ENCODE data around the gene PTPMT1.

Gene PTPMT1

DNA sequence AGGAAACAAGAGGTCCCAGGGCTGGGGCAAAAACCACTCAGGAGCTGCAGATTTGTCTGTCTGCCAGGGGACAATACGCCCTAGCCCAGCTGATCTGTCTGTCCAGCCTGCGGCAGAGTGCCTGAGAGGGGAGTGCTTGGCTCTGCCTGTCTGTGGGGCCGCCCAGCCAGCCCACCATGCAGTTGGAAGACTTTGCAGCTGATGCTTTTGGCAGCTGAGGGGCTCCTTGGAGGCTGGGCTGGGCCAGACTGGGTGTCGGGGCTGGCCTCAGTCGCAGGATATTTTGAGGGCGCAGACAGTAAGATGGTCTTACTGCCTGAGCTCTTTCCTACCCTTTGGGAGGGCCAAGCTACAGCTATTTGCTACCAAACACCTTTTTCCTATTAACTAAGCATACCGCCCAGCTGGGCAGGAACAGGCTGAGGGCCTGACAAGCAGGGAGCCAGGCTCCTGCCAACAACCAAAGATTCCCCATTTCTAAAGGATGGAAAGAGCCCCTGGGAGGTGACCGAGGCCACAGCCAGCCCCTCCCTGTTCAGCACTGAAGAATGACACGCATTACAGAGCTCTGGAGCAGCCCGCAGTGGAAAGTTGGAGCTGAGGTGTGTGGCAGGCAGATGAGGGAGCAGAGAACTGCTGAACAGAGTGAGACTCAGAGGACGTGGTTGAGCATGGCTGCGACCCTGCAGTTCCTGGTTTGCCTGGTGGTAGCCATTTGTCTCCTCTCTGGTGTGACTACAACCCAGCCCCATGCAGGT, 20.9 kb downstream of the PTPMT1 start, which contains the start of gene FAM180B:
FAM180B (plus strand) TSS at position 581 of the 758 bp plus-strand sequence; CDS start at position 672, 91 bp downstream.
- no peaks in the 10 kb centered on the region for H3K9me3 Mint-ChIP-seq

DNA sequence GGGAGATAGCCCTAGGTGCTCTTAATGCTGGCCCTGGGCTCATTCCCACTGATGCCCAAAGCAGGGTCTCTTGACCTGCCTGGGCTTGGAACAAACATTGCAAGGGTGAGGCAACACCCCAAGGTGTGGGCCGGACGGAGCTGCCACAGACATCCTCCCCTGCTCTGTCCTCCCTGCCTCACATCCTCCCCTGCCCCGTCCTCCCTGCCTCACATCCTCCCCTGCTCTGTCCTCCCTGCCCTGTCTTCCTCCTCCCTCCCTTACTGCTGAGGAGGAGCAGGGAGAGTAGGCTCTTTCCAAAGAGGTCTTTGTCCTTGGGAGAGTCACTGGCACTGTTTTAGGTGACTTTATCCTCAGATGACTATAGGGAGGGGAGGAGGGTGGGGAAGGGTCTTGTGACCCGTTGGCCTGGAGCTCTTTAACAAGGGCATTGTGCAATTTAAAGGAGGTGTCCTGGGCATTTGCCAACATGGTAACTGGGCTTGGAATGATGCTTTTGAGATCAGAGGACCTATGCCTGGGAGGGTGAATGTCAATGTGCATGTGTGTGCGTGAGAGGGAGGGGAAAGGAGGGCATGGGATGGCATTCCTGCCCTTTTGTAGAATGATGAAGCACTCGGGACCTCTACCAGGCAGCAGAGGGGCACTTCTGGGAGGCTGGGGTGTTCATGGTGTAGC, 21.8 kb downstream of the PTPMT1 start:
- H3K4me3 Mint-ChIP-seq, result no peak overlapping the region
- H3K27ac Mint-ChIP-seq, result no peak overlapping the region
- no peaks in the 10 kb centered on the region for H3K9me3 Mint-ChIP-seq

More for the DNA sequence above, 20.9 kb downstream of the PTPMT1 start, which contains the start of gene FAM180B:
- Mint-ChIP-seq H3K27ac (no peak within 1 kb of the TSS), H3K4me1 (ENCODE audit: low read depth) (peaks cover 3% of the 10 kb centered on the region), H3K36me3 (ENCODE audit: low read depth) (peaks cover 33% of the 10 kb centered on the region), H3K4me3 (no peak within 1 kb of the TSS), H3K27me3 (no peaks in the 10 kb centered on the region)

DNA sequence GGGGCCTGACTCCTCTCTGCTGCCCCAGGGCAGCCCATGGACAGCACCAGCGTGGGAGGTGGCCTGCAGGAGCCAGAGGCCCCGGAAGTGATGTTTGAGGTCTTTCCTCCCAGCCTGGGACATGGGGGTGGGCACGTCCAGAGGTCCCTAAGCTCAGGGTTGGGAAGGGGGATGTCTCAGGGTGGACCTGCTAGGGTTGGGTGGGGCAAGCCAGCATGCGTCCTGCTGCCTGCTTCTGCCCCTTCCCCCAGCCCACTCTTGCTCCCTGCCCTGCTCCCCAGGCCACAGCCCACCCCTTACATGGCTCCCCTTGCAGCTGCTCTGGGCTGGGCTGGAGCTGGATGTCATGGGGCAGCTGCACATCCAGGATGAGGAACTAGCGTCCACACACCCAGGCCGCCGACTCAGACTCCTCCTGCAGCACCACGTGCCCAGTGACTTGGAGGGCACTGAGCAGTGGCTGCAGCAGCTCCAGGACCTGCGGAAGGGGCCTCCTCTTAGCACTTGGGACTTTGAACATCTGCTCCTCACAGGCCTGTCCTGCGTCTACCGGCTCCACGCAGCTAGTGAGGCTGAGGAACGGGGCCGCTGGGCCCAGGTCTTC, 22.4 kb downstream of the PTPMT1 start:
- H3K36me3 Mint-ChIP-seq (ENCODE audit: low read depth), result peaks cover 18% of the 10 kb centered on the region
- H3K27ac Mint-ChIP-seq, result no peak overlapping the region
- no peaks in the 10 kb centered on the region for H3K9me3 Mint-ChIP-seq
- H3K4me3 Mint-ChIP-seq, result no peak overlapping the region
- peaks cover 4% of the 10 kb centered on the region for H3K4me1 Mint-ChIP-seq (ENCODE audit: low read depth)
- peaks cover 12% of the 10 kb centered on the region for H3K27me3 Mint-ChIP-seq

More for the DNA sequence above, 21.8 kb downstream of the PTPMT1 start:
- H3K36me3 Mint-ChIP-seq (ENCODE audit: low read depth), result peaks cover 24% of the 10 kb centered on the region
- H3K27me3 Mint-ChIP-seq, result peaks cover 6% of the 10 kb centered on the region
- H3K4me1 Mint-ChIP-seq (ENCODE audit: low read depth), result peaks cover 4% of the 10 kb centered on the region

DNA sequence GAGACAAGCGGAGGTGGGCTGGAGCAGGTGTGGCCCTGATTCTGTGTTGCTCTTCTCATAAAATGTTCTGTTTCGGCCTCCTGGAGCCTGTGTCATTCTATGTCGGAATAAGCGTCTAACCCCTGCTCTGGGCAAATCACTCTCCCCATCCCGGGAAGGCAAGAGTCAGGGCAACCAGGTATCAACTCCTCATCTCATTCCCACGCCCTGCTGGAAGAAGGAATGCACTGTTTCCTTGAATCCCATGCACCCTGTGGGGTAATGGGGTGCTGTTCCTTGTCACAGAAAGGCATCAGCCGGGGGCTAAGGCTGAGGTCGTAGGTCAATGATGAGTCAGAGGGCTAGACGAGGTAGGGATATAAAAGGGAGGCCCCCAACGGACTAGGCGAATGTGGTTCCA, 23.7 kb downstream of the PTPMT1 start:
- no peak overlapping the region for H3K4me3 Mint-ChIP-seq

DNA sequence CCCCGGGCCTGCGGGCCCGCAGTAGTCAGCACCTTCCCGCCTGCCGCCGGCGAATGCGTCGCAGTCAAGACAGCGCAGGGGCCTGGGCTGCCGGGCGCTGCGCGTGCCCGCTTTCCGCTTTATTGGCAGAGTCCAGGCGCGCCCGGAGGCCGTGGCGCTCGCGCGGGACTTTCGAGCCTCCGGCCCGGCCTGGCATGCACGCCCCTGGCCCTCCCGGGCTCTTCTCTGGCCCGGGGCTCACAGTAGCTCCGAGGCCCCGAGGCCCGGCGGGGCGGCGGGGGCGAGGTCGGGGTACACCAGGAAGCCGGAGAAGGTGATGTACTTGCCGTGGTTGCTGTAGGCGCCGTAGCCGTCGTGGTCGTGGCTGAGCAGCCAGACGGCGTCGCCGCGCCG, 24.2 kb downstream of the PTPMT1 start:
- peaks cover under 1% of the 10 kb centered on the region for H3K36me3 Mint-ChIP-seq (ENCODE audit: low read depth)
- peaks cover 27% of the 10 kb centered on the region for H3K27me3 Mint-ChIP-seq
- no peak overlapping the region for H3K4me3 Mint-ChIP-seq
- no peaks in the 10 kb centered on the region for H3K9me3 Mint-ChIP-seq
- H3K4me1 Mint-ChIP-seq (ENCODE audit: low read depth), result peaks cover 11% of the 10 kb centered on the region
- H3K27ac Mint-ChIP-seq, result no peak overlapping the region

More for the DNA sequence above, 23.7 kb downstream of the PTPMT1 start:
- Mint-ChIP-seq H3K36me3 (ENCODE audit: low read depth) (peaks cover 5% of the 10 kb centered on the region), H3K27me3 (peaks cover 24% of the 10 kb centered on the region), H3K27ac (no peak overlapping the region), H3K9me3 (no peaks in the 10 kb centered on the region), H3K4me1 (ENCODE audit: low read depth) (peaks cover 11% of the 10 kb centered on the region)

DNA sequence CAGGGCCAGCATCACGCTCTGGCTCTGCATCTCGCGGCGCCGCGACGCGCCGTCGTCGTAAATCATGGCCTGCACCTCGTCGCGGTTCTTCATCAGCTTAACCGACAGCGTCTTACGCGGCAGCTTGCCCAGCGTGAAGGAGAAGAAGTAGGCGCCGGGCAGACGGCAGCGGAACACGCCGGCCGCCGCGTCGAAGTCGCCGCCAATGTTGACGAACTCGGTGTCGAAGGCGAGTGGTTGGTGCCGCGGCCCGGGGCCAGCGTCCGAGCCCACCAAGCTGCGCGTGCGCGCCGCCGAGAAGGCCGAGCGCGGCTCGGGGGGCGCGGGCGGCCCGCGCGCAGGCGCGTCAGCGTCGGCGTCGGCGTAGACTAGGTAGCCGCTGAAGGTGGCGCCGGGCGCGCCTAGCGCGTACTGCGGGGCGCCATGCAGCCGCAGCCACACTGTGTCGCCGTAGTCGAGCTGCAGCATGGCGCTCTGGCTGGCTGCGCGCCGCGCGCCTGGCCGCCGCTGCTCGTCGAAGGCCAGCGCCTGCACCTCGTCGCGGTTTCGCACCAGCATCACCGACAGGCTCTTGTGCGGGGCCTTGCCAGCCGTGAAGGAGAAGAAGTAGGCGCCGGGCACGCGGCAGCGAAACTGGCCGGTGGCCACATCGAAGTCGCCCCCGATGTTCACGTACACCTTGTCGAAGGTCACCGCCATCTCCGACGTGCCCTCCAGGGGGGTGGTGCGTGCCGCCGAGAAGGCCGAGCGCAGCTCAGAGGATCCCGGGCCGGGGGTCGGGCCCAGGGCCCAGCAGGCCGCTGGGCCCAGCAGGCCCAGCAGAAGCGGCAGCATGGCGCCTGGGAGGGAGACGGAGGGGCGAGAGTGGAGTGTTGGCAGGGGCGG, 24.8 kb downstream of the PTPMT1 start:
- H3K9me3 Mint-ChIP-seq, result no peaks in the 10 kb centered on the region

DNA sequence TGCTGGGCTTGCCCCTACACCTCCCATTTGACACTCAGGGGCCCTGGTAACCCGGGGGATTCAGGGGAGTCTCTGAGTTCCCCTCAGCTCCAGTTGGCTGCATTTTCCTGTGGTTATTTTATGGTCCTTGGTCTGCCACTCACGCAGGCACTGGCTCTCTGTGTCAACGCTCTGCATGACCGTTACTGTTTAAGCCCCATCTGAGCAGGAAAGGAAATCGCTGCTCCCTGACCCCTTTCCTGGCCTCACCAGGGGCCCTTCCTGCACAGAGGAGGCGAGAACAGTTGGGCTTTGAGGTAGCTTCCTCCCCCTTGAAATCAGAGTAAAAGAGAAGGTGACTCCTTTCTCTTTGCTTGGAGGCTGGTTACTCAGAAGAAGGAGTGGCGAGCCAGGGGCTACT, 26.4 kb downstream of the PTPMT1 start:
- Mint-ChIP-seq H3K9me3 (no peaks in the 10 kb centered on the region), H3K27ac (no peak overlapping the region), H3K36me3 (ENCODE audit: low read depth) (no peaks in the 10 kb centered on the region), H3K4me1 (ENCODE audit: low read depth) (peaks cover 11% of the 10 kb centered on the region), H3K4me3 (no peak overlapping the region), H3K27me3 (peaks cover 41% of the 10 kb centered on the region)

More for the DNA sequence above, 24.8 kb downstream of the PTPMT1 start:
- Mint-ChIP-seq H3K4me1 (ENCODE audit: low read depth) (peaks cover 11% of the 10 kb centered on the region), H3K27me3 (peaks cover 33% of the 10 kb centered on the region), H3K4me3 (no peak overlapping the region), H3K36me3 (ENCODE audit: low read depth) (no peaks in the 10 kb centered on the region), H3K27ac (no peak overlapping the region)

DNA sequence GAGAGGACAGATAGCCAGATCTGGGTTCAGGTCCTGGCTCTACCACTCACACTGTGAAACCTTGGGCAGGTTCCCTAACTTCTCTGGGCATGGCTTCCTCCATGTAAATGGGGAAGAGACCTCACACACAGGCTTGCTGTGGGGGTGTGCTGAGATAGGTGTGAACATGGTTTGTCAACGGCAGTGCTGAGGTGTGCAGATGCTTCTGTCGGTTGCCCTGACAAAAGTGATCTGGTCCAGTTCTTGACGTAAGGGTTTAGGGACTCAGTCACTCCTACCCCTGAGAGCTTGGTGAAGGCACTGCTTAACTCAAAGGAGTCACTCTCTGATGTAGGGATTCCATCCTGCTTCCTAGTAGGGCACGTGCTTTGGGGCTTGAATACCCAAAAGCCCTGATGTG, 26.9 kb downstream of the PTPMT1 start:
- Mint-ChIP-seq H3K4me1 (ENCODE audit: low read depth) (peaks cover 11% of the 10 kb centered on the region), H3K9me3 (no peaks in the 10 kb centered on the region), H3K36me3 (ENCODE audit: low read depth) (no peaks in the 10 kb centered on the region), H3K4me3 (no peak overlapping the region), H3K27me3 (peaks cover 41% of the 10 kb centered on the region), H3K27ac (no peak overlapping the region)

DNA sequence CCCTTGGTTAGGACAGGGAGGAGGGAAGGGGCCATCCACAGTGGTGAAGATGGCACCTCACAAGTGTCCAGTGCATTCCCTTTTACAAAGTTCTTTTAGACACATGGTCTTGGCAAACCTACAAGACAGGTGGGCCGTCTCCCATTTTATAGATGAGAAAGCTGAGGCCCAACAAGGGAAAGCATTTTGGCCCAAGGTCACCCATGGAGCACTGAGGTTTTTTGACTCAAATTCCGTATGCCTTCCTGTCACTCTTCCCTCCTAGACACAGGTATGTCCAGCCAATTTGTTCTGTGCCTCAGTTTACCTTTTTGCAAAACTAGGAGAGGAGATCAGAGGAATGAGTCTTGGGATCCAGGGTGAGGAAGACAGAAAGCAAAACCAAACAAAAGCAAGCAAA, 27.6 kb downstream of the PTPMT1 start:
- peaks cover 41% of the 10 kb centered on the region for H3K27me3 Mint-ChIP-seq
- H3K27ac Mint-ChIP-seq, result no peak overlapping the region
- H3K4me1 Mint-ChIP-seq (ENCODE audit: low read depth), result peaks cover 11% of the 10 kb centered on the region
- no peaks in the 10 kb centered on the region for H3K36me3 Mint-ChIP-seq (ENCODE audit: low read depth)
- no peak overlapping the region for H3K4me3 Mint-ChIP-seq
- no peaks in the 10 kb centered on the region for H3K9me3 Mint-ChIP-seq

DNA sequence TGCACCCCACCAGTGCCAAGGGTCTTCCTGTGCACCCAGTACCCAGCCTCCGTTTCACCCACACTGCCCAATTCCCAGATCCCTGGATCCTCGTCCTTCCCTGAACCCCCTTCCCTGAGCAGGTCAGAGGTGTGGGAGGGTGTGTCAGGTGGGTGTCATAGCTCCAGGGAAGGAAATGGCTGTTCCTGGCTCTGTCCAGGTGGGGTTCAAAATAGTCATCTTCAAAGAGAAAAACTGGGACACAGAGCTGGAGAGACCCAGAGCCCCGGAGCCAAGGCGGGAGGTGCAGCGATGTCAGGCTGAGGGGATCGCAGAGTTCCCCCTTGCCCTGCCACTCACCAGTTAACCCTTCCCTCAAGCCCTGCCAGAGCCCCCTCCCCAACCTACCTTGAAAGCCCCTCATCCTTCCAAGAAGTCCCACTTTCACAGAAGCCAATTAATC, 28.1 kb downstream of the PTPMT1 start:
- H3K27me3 Mint-ChIP-seq, result peaks cover 41% of the 10 kb centered on the region
- peaks cover 11% of the 10 kb centered on the region for H3K4me1 Mint-ChIP-seq (ENCODE audit: low read depth)
- no peak overlapping the region for H3K27ac Mint-ChIP-seq
- no peak overlapping the region for H3K4me3 Mint-ChIP-seq
- no peaks in the 10 kb centered on the region for H3K36me3 Mint-ChIP-seq (ENCODE audit: low read depth)
- H3K9me3 Mint-ChIP-seq, result no peaks in the 10 kb centered on the region

DNA sequence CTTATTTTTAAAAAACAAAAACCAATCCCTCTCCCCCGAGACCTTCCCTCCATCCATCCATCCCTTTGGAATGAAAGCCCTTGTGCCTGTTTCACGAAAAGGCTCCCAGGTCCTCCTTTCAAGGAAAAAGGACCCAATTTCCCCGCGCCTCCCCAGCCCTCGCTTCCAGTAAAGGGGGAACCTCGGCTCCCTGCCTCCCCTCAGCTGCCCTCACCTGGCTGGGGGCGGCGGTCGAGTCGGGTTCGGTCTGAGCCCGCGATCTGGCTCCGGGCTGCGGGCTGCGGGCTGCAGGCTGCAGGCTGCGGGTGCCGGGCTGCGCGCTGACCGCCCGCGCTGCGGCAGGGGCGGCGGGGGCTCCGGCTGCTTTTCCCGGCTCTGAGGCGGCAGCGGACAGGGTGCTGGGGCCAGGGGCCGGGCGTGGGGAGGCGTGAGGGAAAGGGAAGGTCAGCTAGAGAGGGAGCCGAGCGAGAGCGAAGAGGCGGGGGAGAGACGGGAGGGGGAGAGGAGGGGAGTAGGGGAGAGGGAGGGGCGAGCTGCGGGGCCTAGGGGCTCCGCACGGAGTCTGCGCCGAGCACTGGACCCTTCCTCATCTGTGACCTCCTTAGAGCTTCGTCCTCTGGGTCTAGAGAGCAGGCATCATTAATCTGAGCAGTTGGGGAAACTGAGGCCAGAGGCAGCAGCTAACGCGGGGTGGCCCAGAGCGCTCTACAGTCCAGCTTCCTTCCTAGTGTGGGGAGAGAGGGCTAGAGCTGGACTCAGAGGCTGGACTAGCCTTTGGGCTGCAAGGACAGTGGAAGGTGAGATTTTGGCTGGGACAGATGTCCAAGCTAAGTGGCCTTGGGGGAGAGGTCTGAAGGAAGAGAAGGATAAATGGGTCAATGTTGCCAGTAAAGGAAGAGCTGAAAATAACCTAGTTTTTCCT, 28.8 kb downstream of the PTPMT1 start, which contains the start of gene C1QTNF4:
C1QTNF4 (minus strand) TSS at position 478 of the 922 bp plus-strand sequence. CDS start 3,601 bp downstream, outside the sequence.
- Mint-ChIP-seq H3K36me3 (ENCODE audit: low read depth) (no peaks in the 10 kb centered on the region), H3K4me3 (no peak within 1 kb of the TSS), H3K27ac (no peak within 1 kb of the TSS), H3K27me3 (peaks cover 41% of the 10 kb centered on the region), H3K4me1 (ENCODE audit: low read depth) (peaks cover 11% of the 10 kb centered on the region), H3K9me3 (no peaks in the 10 kb centered on the region)

DNA sequence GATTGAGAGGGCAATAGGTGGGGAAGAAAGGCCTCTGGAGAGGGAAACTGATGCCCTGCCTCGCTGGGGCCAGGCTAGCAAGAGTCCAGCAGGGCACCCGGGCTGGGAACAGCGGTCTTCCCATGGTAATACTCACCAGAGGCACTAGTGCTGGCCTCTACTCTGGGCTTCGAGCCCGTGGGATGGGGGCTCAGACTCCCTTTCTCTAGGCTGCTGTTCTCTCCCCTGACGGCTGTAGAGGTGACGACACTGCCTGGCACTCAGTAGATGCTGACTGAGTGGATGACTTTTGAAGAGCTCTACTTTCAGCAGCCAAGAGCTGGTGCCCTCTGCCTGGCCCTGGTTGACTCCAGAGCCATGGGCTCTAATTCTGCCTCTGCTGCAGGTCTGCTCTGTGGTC, 29.6 kb downstream of the PTPMT1 start:
- peaks cover 41% of the 10 kb centered on the region for H3K27me3 Mint-ChIP-seq
- H3K9me3 Mint-ChIP-seq, result no peaks in the 10 kb centered on the region
- peaks cover 11% of the 10 kb centered on the region for H3K4me1 Mint-ChIP-seq (ENCODE audit: low read depth)
- H3K27ac Mint-ChIP-seq, result no peak overlapping the region
- H3K36me3 Mint-ChIP-seq (ENCODE audit: low read depth), result no peaks in the 10 kb centered on the region
- no peak overlapping the region for H3K4me3 Mint-ChIP-seq

DNA sequence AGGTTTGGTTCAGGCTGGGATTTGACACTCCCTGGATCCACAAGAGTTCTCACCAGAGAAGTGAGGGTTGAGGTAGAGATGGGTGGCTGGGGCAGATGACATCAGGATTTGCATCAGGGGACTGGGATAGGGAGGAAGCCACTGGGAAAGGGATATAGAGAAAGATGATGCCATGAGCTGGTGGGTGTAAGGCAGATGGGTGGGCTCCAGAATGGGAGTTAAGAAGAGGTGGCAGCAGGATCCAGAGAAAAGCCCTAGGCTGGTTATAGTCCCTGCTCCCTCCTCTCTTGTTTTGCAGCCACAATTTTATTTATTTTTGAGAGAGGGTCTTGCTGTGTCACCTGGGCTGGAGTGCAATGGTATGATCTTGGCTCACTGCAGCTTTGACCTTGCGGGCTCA, 30.6 kb downstream of the PTPMT1 start:
- H3K9me3 Mint-ChIP-seq, result no peaks in the 10 kb centered on the region
- H3K36me3 Mint-ChIP-seq (ENCODE audit: low read depth), result no peaks in the 10 kb centered on the region
- no peak overlapping the region for H3K27ac Mint-ChIP-seq
- peaks cover 41% of the 10 kb centered on the region for H3K27me3 Mint-ChIP-seq
- H3K4me3 Mint-ChIP-seq, result no peak overlapping the region
- H3K4me1 Mint-ChIP-seq (ENCODE audit: low read depth), result peaks cover 11% of the 10 kb centered on the region
